Lung (tissue), 12 donors: ENCODE results near the gene COX6B2. TPM values are rescaled to one million over a fixed set of nuclear protein-coding genes. Genes with fewer than 3 reads are reported as not detected.

Experiments used
- ATAC-seq: fragments of 200-7000 bp; cut with Tn5 transposase; one replicate; pipeline ENCODE4 v1.9.1; 2020; ENCODE audit warnings: moderate number of reproducible peaks; ENCODE audit not compliant: insufficient read depth, low FRiP score
- DNase-seq, 3 donors: peaks; one replicate each; pipeline ENCODE4 v3.0.0-alpha.2; 2013 to 2017
- H3K27ac ChIP-seq, 2 donors: one replicate each; pipeline ENCODE4 v1.5.1; 2013; ENCODE audit warnings: mild to moderate bottlenecking in 2 of 2, moderate library complexity in 2 of 2, control low read depth in 1 of 2, inconsistent platforms in 1 of 2, low read depth in 1 of 2, low read length in 1 of 2
- H3K27me3 ChIP-seq, 3 donors: one replicate each; pipeline ENCODE4 v1.5.1; 2013; ENCODE audit warnings: low read length in 2 of 3; ENCODE audit not compliant: control insufficient read depth in 3 of 3, insufficient read depth in 3 of 3
- H3K36me3 ChIP-seq, 4 donors: one replicate each; pipeline ENCODE4 v1.5.1; 2013; ENCODE audit warnings: low read length in 4 of 4, mild to moderate bottlenecking in 1 of 4, moderate library complexity in 1 of 4; ENCODE audit not compliant: control insufficient read depth in 4 of 4, insufficient read depth in 4 of 4
- H3K4me1 ChIP-seq, 5 donors: one replicate each; pipeline ENCODE4 v1.5.1; 2013; ENCODE audit warnings: low read length in 5 of 5, mild to moderate bottlenecking in 2 of 5, moderate library complexity in 1 of 5; ENCODE audit not compliant: control insufficient read depth in 5 of 5, insufficient read depth in 5 of 5
- H3K4me3 ChIP-seq: one replicate; pipeline ENCODE4 v1.5.1; 2013; ENCODE audit warnings: mild to moderate bottlenecking, control low read depth, moderate library complexity
- H3K9ac ChIP-seq, 2 donors: one replicate each; pipeline ENCODE4 v1.5.1; 2013; ENCODE audit warnings: low read length in 2 of 2, control low read depth in 1 of 2; ENCODE audit not compliant: insufficient read depth in 1 of 2
- H3K9me3 ChIP-seq, 4 donors: one replicate each; pipeline ENCODE4 v1.5.1; 2013; ENCODE audit warnings: low read length in 3 of 4, mild to moderate bottlenecking in 1 of 4, moderate library complexity in 1 of 4; ENCODE audit not compliant: control insufficient read depth in 4 of 4, insufficient read depth in 3 of 4
- CTCF ChIP-seq: IDR thresholded peaks from 2 replicates; pipeline ENCODE4 v1.5.1; 2012; ENCODE audit warnings: mild to moderate bottlenecking; ENCODE audit errors: control extremely low read depth, extremely low read depth
- WGBS, 2 donors: extraction: QIAGEN DNeasy Blood & Tissue Kit; methylation state at CpG; one replicate each; pipeline ENCODE4 v1.1.7; 2013; 5-methylcytosine and 5-hydroxymethylcytosine counted together
- polyA plus RNA-seq, 2 donors: library from polyadenylated mRNA; stranded (reverse); fragments of 200-250 nt; gene quantifications; one replicate each; pipeline ENCODE4 v1.2.1, GENCODE V29; 2013
- total RNA-seq, 2 donors: library from RNA; depleted of rRNA in 1 of 2; stranded (reverse); fragments of >200 nt in 1 of 2; gene quantifications; one replicate each; pipeline ENCODE4 v1.2.1, GENCODE V29; 2014 to 2021
- donor health status: control.
- donor health status: control.
- donor health status: Bipolar disorder and iron deficiency.
- donor health status: healthy.
- donor health status: DM: yes; HTN: yes; CAD: no.

Gene COX6B2
- total and polyA plus RNA-seq, 4 donors = 0.16 to 1.4 (median 0.50) TPM; not detected in 1

GRCh38 chr19:55398200-55398925, 43.8 kb upstream of the COX6B2 start:
- no peak overlapping the region for H3K9ac ChIP-seq
- ATAC-seq (no peak), DNase-seq (no peak)
- H3K4me3 ChIP-seq = no peak overlapping the region
- TF ChIP-seq CTCF = no peak
- no peak overlapping the region for H3K27ac ChIP-seq
- peaks cover 4 to 22% (median 15%) of the 10 kb centered on the region in 4 donors for H3K36me3 ChIP-seq
- WGBS, 2 donors = 36 to 61% methylated on average over 12 of the region's 12 CpGs
- peaks cover 0 to 2% (median 0%) of the 10 kb centered on the region in 5 donors for H3K4me1 ChIP-seq
- peaks cover 0 to 2% (median 0%) of the 10 kb centered on the region in 4 donors for H3K9me3 ChIP-seq
- H3K27me3 ChIP-seq = no peaks in the 10 kb centered on the region

GRCh38 chr19:55392820-55393761, 38.6 kb upstream of the COX6B2 start:
- DNase-seq (no peak), ATAC-seq (no peak)
- Histone ChIP-seq H3K9me3 (peaks cover 0 to 1% (median 0%) of the 10 kb centered on the region in 4 donors), H3K4me1 (peaks cover 0 to 9% (median under 1%) of the 10 kb centered on the region in 5 donors), H3K36me3 (peaks cover 1 to 32% (median 14%) of the 10 kb centered on the region in 4 donors), H3K9ac (no peak overlapping the region), H3K4me3 (no peak overlapping the region), H3K27me3 (no peaks in the 10 kb centered on the region), H3K27ac (no peak overlapping the region)
- TF ChIP-seq CTCF = no peak
- WGBS, 2 donors = 78 to 83% methylated on average over 18 of the region's 18 CpGs

GRCh38 chr19:55391702-55392615, 37.4 kb upstream of the COX6B2 start:
- no peak for DNase-seq
- no peaks in the 10 kb centered on the region for H3K27me3 ChIP-seq
- no peak overlapping the region for H3K9ac ChIP-seq
- H3K4me1 ChIP-seq = peaks cover 6 to 20% (median 11%) of the 10 kb centered on the region in 5 donors
- no peak overlapping the region for H3K4me3 ChIP-seq
- ATAC-seq = no peak
- H3K9me3 ChIP-seq = peaks cover 0 to 1% (median 0%) of the 10 kb centered on the region in 4 donors
- 83 to 86% methylated on average over 18 of the region's 18 CpGs for WGBS, 2 donors
- no peak overlapping the region for H3K27ac ChIP-seq
- TF ChIP-seq CTCF = no peak
- peaks cover 3 to 41% (median 20%) of the 10 kb centered on the region in 4 donors for H3K36me3 ChIP-seq
